GM21390 (cell line): ENCODE data around the gene SLC25A41.
"Not testable (repeated sequence)": the region's sequence is repeated elsewhere in the genome, so short reads cannot be mapped to it uniquely, and the experiment has no call there.

Experiments used
- ATAC-seq: cut with Tn5 transposase; IDR thresholded peaks from one replicate; pipeline ENCODE4 v1.9.1; 2021; ENCODE audit not compliant: unreplicated experiment

SLC25A41 gene

DNA sequence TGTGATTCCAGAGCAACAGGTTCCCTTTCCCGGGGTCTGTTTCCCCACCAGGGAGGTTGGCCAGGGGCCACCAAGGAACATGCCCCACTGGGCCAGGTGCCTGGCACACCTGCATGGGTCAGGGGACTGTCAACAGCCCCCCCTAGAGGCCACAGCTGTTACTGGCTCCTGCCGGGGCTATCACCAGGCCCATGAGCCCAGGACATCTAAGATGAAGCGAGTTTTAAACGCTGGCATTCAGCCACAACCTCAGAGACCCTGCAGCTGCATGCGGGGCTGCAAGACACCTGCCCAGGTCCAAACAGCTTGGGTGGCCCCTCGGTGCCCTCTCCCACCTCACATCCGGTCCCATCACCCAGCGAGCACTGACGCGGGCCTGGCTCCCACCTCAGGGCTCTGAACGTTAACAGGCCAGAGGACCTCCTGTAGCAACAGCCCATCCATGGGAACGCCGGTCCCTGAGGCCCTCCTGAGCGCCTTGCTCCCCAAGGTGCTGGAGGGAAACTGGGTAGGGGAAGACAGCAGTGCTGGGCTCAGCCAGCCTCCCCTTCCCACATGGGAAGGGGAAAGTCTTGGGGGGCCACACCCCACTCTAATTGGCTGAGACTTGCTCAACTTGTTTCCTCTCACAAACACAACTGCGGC is 21.0 kb downstream of the SLC25A41 start:
- ATAC-seq: no peak

DNA sequence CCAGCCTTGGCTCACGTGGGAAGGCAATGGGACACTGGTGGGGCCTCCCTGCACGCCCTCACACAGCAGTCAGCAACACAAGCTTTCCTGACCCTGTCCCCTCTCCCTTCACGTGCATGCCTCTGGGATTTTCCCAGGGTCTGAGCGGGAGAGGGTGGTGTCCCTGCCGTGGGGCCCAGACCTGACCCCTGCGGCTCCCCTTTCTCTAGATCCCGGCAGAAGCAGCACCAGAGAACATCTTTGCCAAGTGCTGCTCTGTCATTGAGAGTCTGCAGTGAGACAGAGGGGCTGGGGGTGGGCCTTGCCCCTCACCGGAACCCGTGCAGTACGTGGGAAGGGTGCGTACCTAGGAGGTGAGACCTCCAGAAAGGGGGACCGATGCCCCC is 21.5 kb downstream of the SLC25A41 start:
- no peak for ATAC-seq

DNA sequence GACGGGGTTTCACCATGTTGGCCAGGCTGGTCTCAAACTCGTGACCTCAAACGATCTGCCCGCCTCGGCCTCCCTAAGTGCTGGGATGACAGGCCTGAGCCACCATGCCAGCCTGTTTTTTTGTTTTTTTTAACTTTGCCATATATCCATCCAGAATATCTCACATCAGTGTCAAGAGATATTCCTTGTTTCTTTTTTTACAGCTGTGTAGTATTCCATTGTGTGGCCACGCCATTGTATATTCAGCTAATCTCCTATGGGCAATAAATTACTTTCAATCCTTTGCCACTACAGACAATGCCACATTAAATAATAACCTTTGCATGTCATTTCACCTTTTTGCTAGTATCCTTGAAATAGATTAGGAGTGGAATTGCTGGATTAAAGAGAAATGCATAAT is 24.2 kb downstream of the SLC25A41 start:
- ATAC-seq: no peak

DNA sequence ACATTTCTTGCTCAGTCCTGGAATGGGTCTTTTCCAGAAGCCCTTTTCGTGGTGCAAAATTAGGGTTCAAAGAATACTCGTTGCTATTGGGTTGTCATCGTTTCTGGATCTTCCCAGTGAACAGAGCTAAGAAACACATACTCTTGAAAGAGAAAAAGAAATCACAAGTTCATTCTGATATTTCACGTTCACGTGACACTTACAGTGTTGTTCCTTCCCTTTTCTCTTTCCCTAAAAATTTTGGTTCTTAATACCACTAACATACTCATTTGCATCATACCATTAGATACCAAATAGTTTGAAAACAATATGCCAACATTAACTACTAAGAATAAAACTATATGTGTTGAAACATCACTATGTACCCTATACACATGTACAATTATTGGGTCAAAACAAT is 27.2 kb downstream of the SLC25A41 start:
- ATAC-seq: no peak

DNA sequence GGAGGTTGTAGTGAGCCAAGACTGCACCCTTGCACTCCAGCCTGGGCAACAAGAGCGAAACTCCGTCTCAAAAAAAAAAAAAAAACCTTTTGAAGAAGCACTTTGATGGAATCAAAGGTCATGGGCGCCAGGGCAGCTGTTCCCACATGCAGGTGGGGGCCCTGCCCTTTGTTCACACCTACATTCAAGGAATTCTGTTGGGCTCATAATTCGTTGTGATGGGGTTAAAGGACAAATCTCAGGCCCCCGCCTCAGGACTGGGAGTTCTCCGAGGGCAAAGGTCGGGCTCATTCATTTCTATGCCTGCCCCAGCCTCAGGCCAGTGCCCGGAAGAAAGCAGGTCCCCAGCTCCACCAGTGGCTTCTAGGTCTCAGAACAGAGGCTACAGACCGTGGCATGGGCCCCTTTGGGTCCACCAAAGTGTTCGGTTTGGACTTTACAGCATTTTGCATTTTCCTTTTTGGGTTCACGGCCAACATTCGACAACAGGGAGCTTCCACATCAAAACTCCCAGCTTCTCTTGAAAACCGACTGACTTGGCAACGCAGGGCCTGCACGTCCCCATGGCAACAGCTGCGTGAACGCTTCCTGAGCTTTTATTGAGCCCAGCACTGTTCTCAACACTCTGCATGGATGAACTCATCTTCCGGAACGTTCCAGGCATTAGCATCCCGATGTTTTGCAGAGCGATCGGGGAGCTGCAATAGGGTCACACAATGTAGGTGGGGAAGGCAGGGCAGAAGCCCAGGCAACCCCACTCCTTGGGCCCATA is 30.5 kb downstream of the SLC25A41 start:
- no peak for ATAC-seq

DNA sequence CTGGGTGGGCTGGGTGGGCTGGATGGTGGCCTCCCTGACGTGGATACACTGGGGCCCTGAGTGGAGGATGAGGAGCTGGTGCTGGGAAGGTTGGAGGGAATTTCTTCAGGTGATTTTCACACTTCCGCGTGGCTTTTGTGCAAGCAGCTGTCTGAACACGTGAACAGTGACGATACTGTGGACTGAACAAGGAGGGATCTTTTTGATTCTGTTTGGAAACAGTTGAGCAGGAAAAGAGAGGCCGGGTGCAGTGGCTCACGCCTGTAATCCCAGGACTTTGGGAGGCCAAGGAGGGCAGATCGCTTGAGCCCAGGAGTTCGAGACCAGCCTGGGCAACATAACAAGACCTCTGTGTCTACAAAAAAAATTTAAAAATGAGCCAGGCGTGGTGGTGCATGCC is 31.5 kb downstream of the SLC25A41 start:
- no peak for ATAC-seq

DNA sequence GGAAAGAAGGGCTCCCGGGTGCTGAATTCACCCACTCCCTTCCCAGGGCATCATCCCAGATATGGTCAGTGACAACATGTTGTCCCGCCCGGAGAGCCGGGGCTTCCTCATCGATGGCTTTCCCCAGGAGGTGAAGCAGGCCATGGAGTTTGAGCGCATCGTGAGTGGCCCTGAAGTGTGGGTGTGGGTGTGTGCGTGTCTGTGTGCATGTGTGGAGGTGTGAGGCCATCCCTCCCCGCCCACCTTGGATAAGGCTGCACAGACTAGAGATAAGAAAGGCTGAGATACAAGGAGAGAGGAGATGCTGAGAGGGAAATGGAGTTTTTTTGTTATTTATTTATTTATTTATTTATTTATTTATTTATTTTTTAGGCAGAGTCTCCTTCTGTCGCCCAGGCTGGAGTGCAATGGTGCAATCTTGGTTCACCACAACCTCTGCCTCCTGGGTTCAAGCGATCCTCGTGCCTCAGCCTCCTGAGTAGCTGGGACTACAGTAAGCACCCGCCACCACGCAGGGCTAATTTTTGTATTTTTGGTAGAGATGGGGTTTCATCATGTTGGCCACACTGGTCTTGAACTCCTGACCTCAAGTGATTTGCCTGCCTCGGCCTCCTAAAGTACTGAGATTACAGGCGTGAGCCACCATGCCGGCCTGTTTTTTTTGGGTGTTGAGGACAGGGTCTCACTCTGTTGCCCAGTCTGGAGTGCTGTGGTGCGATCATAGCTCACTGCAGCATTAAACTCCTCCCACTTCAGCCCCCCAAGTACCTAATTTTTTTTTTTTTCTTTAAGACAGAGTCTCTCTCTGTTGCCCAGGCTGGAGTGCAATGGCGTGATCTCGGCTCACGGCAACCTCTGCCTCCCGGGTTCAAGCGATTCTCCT is 33.3 kb downstream of the SLC25A41 start:
- not testable (repeated sequence) for ATAC-seq

DNA sequence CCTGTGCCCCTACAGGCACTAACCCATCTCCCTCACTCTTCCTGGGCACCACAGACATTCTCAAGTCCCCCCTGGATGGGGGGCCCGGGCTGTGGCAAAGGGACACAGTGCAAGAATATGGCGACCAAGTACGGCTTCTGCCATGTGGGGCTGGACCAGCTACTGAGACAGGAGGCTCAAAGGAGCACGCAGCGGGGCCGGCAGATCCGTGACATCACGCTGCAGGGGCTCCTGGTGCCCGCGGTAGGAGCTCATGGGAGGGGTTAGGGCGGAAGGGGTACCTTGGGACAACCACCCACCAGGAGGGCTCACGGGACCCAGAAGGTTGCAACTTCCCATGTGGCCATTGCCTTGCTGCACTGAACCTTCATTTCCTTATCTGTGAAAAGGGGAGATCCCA is 37.3 kb downstream of the SLC25A41 start:
- no peak for ATAC-seq

DNA sequence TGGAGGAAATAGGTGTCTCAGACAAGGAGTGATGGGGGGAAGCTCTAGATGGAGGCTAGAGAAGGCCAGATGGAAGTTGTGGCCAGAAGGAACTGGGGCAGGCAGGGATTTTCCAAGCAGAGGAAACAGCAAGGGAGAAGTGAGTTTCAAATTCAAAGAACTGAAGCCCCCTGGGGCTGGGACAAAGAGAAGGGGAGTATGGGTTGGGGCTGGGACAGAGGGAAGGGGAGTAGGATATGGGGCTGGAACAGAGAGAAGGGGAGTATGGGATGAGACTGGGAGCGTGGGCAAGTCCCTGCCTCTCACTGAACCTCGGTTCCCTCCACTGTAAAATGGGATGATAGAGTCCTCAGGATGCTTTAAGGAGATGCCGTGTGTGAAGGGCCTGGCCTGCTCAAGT is 38.7 kb downstream of the SLC25A41 start:
- no peak for ATAC-seq

DNA sequence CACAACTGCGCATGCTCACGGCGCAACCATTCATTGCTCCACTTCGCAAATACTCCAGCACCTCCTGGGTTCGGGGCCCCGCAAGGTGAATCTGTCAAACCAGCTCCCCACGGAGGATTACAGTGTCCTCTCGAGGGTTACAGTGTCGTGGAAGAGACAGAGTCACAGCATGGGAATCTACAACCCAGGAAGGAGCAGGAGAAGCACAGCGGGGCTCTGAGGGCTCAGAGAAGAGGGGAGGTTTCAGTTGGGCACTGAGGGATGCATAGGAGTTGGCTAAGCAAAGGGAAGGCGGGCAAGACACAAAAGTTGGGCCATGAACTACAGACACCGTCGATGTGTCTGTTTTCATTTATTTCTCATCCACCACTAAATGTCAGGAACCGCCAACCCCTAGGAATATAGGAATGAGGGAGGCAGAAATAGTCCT is 39.6 kb downstream of the SLC25A41 start:
- no peak for ATAC-seq

DNA sequence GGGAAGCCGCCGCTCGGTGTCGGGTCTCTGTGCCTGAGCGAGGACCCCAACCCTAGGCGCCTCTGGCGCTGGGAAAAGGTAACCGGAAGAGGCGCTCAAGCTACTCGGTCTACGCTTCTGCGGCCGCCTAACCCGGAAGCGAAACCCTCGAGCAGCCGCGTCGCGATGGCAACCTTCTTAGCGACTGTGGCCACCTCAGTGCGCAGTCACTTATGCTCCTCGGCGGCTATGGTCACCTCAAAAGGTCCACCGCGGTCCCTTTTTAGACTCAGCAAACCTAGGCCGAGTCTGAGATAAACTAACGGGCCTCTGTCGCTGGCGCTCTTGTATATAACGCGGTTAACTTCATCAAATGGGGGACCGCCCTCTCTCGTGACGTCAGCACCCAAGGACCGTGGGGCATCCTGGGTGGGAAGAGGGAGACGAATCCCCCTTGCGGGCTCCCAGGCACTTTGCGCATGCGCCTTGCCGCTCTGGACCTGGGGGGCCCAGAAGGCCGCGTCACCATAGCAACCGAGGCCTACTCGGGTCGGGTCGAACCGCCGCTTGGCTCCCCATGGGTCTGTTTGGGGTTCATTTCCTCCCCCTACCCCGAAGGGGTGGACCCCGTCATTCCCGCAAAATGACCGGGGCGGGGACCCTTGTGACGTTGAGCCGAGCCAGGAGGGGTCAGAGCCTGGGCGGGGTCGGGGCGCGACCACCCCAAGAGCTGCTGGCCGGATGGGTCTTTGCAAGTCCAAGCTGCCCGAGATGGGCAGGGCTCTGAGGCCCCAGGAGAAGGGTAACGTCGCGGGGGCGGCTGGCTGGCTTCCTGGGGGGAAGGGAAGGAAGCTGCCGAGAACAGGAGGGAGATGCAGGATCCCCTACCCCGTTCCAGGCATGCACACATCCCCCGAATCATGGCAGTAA is 40.2 kb downstream of the SLC25A41 start, which contains the start of gene GTF2F1:
GTF2F1 (minus strand) TSS at position 91 of the 909 bp plus-strand sequence. CDS start 169 bp downstream, outside the sequence.
- ATAC-seq: peak; percentile 78

DNA sequence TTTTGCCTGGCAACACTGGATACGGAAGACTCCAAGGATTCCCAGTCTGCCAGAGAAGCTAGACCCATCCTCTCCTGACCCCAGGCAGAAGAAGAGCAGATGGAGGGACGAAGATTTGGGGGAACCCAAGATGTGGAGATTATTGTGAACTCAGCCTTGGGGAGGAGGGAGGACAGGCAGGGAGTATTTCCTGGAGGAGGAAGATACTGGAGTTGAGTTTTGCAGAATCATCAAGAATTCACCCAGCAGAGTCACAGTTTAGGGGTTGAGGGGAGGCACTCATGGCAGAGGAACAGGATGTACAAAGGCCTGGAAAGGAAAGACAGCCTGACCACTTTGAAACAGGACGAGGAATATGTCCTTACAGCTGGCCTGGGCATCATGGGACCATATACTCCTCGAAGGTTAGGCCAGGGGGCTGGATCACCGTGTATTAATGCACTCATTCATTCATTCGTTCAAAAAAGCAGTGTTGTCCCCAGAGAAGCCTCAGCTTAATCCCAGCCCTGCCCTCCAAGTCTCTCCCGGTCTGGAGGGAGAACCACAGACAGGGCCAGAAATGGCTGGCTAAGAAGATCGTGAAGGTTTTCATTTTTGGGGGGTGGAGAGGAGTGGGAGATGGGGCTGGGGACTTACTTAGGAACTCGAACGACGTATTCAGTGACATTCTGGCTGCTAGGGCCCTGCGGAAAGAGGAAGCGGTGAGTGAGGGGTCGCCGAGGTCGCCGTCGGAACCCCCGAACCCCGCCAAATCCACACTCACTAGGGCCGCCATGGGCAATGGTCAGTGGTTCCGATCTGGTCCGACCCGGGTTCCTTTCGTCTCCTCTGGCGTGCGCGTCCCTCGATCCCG is 41.1 kb downstream of the SLC25A41 start:
- no peak for ATAC-seq

DNA sequence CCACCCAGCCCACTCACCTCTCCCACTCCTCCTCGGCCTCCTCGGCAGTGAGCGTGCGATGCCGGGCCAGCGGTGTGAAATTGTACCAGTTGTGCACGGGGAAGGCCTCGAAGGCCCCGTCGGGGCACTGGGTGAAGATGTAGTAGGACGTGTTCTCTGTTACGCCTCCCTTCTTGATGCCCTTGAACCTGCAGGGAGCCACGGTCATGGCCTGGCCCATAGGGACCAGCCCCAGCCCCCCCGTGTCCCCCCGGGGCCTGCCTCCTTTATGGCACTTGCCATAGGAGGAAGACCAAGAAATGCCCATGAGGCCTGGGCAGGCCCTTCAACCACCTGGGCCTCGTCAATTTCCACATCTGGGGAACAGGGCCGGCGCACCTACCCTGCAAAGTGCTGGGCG is 46.2 kb downstream of the SLC25A41 start:
- ATAC-seq: no peak

DNA sequence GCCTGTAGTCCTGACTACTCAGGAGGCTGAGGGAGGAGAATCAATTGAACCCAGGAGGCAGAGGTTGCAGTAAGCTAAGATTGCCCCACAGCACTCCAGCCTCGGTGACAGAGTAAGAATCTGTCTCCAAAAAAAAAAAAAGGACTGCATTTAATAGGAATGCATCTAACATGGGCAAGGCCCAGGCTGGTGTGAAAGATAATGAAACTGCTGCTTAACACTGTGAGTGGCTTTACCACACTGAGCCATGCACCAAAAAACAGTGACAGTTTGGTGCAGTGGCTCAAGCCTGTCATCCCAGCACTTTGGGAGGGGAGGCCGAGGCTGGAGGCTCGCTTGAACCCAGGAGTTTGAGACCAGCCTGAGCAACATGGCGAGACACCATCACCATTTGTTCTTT is 49.2 kb downstream of the SLC25A41 start:
- no peak for ATAC-seq

DNA sequence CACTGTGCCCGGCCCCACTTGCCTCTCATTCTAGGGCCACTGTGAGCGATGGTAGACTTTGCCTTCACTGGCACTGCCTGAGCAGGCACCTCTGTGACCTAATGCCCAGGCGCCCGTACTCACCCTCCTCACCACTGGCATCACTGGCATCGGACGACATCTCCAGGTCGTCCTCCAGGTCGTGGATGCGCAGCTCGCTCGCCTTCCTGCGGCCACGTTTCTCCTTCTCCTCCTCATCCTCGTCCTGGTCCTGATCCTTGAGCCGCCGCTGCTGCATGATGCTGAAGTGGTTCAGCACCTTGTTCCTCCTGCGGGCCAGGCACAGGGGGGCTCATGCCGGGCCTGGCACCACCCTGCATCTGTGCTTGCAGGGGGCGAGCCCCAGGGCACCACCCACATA is 50.4 kb downstream of the SLC25A41 start:
- ATAC-seq: no peak

DNA sequence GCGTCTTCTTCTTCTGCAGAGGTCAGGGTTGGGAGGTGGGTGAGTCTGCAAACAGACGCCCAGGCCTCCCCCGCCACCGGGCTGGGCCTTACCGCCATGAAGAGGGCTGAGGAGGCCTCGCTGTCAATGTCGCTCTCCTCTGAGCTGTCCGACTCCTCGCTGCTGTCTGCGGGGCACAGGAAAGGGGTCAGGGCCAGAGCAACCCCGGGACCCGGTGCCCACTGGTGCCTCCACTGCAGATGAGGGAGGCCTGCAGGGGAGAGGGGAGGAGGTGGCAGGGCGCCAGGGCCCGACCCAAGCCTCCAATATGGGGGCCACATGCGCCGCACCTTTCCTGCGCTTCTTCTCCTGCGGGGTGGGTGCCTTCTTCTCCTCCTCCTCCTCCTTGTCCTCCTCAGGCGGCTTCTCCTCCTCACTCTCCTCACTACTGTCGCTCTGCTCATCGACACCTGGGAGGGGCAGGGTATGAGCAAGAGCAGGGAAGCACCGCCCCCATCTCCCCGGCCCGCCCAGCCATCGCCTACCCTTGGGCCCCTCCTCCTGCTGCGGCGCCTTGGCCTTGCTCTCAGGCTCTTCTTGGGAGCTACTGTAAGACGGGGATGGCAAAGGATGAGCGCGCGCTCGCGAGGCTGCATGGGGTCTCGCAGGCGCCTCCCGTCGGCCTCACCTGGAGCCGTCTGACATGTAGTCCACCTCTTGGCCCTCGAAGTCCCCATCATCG is 52.4 kb downstream of the SLC25A41 start:
- ATAC-seq: no peak

DNA sequence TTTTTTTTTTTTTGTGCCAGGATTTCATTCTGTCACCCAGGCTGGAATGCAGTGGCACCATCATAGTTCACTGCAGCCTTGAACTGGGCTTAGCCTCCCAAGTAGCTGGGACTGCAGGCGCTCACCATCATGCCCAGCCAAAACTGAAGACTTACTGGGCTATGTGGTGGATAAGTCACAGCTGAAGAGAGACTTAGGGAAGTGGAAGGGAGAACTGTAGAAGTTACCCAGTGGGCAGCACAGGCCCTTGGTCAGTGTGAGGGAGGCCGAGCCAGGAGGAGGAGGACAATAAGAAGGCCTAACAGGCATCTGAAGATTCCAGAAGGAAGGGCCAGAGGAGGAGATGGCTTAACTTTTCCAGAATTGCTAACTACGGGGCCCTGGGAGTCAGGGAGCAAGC is 53.8 kb downstream of the SLC25A41 start:
- ATAC-seq: no peak

DNA sequence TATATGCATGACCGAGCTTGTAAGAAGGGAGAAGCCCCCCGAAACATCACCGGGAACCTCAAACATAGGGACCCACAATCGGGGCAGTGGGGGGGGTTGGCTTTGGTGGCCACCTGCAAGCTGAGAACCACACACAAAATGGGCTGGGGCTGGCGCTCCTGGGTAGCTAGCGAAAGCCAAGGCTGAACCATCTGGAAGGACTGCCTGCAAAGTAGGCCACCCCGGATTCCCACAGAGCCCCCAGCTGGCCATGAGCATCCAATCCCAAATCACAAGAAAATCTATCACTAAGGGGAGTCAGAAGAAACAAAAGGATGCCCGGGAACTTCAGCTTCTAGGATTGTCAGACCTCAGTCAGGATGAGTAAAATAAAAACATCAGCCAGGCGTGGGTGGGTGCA is 55.1 kb downstream of the SLC25A41 start:
- ATAC-seq: no peak

DNA sequence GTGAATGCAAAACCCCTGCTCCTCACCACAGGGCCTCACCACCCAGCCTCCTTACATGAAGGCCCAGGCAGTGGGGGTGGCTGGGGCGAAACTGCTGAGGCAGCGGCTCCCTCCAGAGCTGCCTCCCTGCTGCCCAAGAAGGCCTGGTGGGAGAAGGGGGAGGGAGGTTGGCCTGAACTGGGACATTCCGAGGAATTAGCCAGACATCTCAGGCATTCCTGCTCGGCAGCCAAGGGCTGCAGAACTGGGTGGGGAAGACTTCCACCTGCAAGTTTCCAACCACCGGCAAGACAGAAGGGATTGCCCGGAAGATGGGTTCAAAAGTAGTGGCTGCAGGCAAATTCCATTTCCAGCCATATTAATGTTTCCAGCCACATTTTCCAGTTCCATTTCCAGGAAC is 55.5 kb downstream of the SLC25A41 start:
- ATAC-seq: no peak
